ENCODE results near the gene EZH1. TPM values are rescaled to one million over a fixed set of nuclear protein-coding genes. Genes with fewer than 3 reads are reported as not detected.
"Not testable (repeated sequence)": the region's sequence is repeated elsewhere in the genome, so short reads cannot be mapped to it uniquely, and the experiment has no call there.

Gene EZH1
- total RNA-seq, 1 donor from 2014 or later: 30.4 TPM

- Mint-ChIP-seq H3K27me3 (ENCODE audit: low read depth) (peaks cover under 1% of the 10 kb centered on the region), H3K4me3 (peak overlapping the region; percentile 98), H3K36me3 (ENCODE audit: low read depth) (no peaks in the 10 kb centered on the region), H3K27ac (ENCODE audit: unreplicated experiment) (no peak overlapping the region), H3K4me1 (peaks cover 27% of the 10 kb centered on the region), H3K9me3 (no peaks in the 10 kb centered on the region)
- TF ChIP-seq CTCF (conservative IDR thresholded peaks at IDR 0.05): no peak
- no peak for DNase-seq (ENCODE audit: low read depth, low spot score)
Measured at GRCh38 chr17:42774066-42774745, 29.4 kb upstream of the EZH1 start.

GRCh38 chr17:42773290-42774035, 28.6 kb upstream of the EZH1 start, which contains the start of gene VPS25:
Gene VPS25, plus strand, starts transcription at chr17:42773449. Its CDS starts 27 bp downstream, at chr17:42773476.
- H3K4me1 Mint-ChIP-seq: peaks cover 27% of the 10 kb centered on the region
- H3K36me3 Mint-ChIP-seq (ENCODE audit: low read depth): no peaks in the 10 kb centered on the region
- peak within 1 kb of the TSS; percentile 98 for H3K4me3 Mint-ChIP-seq
- peak within 1 kb of the TSS; percentile 99 for H3K27ac Mint-ChIP-seq (ENCODE audit: unreplicated experiment)
- peak; percentile 29 for TF ChIP-seq CTCF (conservative IDR thresholded peaks at IDR 0.05)
- H3K27me3 Mint-ChIP-seq (ENCODE audit: low read depth): no peaks in the 10 kb centered on the region
- DNase-seq (ENCODE audit: low read depth, low spot score): peak; percentile 75
- no peaks in the 10 kb centered on the region for H3K9me3 Mint-ChIP-seq

- TF ChIP-seq CTCF (conservative IDR thresholded peaks at IDR 0.05): no peak
- Mint-ChIP-seq H3K36me3 (ENCODE audit: low read depth) (no peaks in the 10 kb centered on the region), H3K9me3 (no peaks in the 10 kb centered on the region), H3K4me1 (peaks cover 27% of the 10 kb centered on the region), H3K4me3 (peak overlapping the region; percentile 98), H3K27ac (ENCODE audit: unreplicated experiment) (peak overlapping the region; percentile 99), H3K27me3 (ENCODE audit: low read depth) (peaks cover 4% of the 10 kb centered on the region)
- DNase-seq (ENCODE audit: low read depth, low spot score): no peak
Measured at GRCh38 chr17:42772945-42773289, 28.1 kb upstream of the EZH1 start.

GRCh38 chr17:42769964-42770363, 25.1 kb upstream of the EZH1 start:
- not testable (repeated sequence) for DNase-seq (ENCODE audit: low read depth, low spot score); H3K27ac Mint-ChIP-seq (ENCODE audit: unreplicated experiment); H3K9me3 Mint-ChIP-seq; H3K4me3 Mint-ChIP-seq; H3K36me3 Mint-ChIP-seq (ENCODE audit: low read depth)
- Mint-ChIP-seq H3K27me3 (ENCODE audit: low read depth) (peaks cover 12% of the 10 kb centered on the region), H3K4me1 (peaks cover 27% of the 10 kb centered on the region)

- H3K27ac Mint-ChIP-seq (ENCODE audit: unreplicated experiment); H3K4me3 Mint-ChIP-seq; DNase-seq (ENCODE audit: low read depth, low spot score); H3K9me3 Mint-ChIP-seq; H3K36me3 Mint-ChIP-seq (ENCODE audit: low read depth): not testable (repeated sequence)
- Mint-ChIP-seq H3K27me3 (ENCODE audit: low read depth) (peaks cover 16% of the 10 kb centered on the region), H3K4me1 (peaks cover 18% of the 10 kb centered on the region)
Measured at GRCh38 chr17:42768006-42768405, 23.2 kb upstream of the EZH1 start.

GRCh38 chr17:42767512-42767911, 22.7 kb upstream of the EZH1 start:
- H3K27me3 Mint-ChIP-seq (ENCODE audit: low read depth): peaks cover 20% of the 10 kb centered on the region
- H3K4me3 Mint-ChIP-seq: no peak overlapping the region
- no peak overlapping the region for H3K27ac Mint-ChIP-seq (ENCODE audit: unreplicated experiment)
- no peak for TF ChIP-seq CTCF (conservative IDR thresholded peaks at IDR 0.05)
- H3K9me3 Mint-ChIP-seq: no peaks in the 10 kb centered on the region
- no peaks in the 10 kb centered on the region for H3K36me3 Mint-ChIP-seq (ENCODE audit: low read depth)
- DNase-seq (ENCODE audit: low read depth, low spot score): no peak
- peaks cover 18% of the 10 kb centered on the region for H3K4me1 Mint-ChIP-seq

Measured in neural crest cell (in vitro differentiated cells).